Tibial nerve (tissue), 4 donors: ENCODE data around the gene NT5C3A.

ENCODE experiments used
- CTCF ChIP-seq, 5 experiments: fragments of 200-600 bp in 3 of 5; fragments of 450-650 bp in 2 of 5; sonication (generic) in 3 of 5; IDR thresholded peaks; one replicate each; pipeline ENCODE4 v1.5.1; 2016 to 2019; ENCODE audit warnings: antibody characterized with exemption in 5 of 5, mild to moderate bottlenecking in 3 of 5, moderate library complexity in 2 of 5
- EP300 ChIP-seq, 2 donors: sonication (generic); formaldehyde crosslinking; IDR thresholded peaks; one replicate each; pipeline ENCODE4 v1.6.1; 2017; ENCODE audit warnings: antibody characterized with exemption in 2 of 2, mild to moderate bottlenecking in 1 of 2
- POLR2A ChIP-seq, 2 donors: fragments of 450-650 bp; IDR thresholded peaks; one replicate each; pipeline ENCODE4 v1.6.1; 2017; ENCODE audit warnings: antibody characterized with exemption in 2 of 2, mild to moderate bottlenecking in 2 of 2, moderate library complexity in 2 of 2

GRCh38 chr7:33039257-33039902, 23.2 kb downstream of the NT5C3A start:
- TF ChIP-seq CTCF (IDR thresholded peaks at IDR 0.05) (no peak), POLR2A (IDR thresholded peaks at IDR 0.05) (no peak), EP300 (IDR thresholded peaks at IDR 0.05) (no peak)
